ENCODE results near the gene CNOT6L. TPM values are rescaled to one million over a fixed set of nuclear protein-coding genes. Genes with fewer than 3 reads are reported as not detected.
"Not testable (repeated sequence)": the region's sequence is repeated elsewhere in the genome, so short reads cannot be mapped to it uniquely, and the experiment has no call there.

The CNOT6L gene
- total RNA-seq, result 22.1 TPM

DNA sequence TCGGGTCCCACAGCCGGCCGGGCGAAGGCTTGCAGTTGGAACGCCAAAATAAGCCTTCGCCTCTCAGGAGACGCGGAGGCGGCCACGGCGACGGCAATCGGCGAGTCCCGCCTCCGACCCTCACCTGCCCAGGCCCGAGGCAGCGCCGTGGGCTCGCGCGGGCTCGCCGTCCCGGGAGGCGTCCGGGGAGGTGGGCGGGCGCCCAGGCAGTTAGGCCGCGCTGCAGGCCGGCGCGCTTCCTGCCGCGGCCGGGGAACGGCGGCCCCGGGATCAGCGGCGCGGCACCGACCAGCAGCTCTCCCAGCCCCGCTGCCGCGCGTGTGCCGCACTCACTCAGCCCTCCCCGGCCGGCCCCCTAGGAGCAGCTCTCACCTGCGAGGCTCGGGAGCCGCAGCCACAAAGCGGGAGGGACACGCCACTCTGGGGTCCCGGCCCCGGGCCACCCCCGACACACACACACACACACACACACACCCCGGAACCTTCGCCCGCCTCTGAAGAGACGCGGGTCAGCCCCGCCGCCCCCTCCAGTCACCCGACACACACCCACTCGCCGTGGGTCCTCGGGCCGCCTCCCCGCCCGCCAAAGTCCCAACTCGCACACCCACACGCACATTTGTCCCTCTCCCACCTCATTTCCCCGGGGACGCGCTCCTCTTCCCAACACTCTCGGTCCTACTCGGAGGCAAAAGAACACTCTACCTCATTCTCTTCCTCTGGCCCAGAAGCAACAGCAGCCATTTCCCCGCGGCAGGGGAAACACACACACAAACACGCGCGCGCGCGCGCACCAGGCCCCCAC is at the start of gene CNOT6L:
Gene CNOT6L (minus strand): TSS at position 767 of the 802 bp plus-strand sequence. CDS start 60 bp downstream, at position 707.
- intact Hi-C loops (cut with DNase I), result no loop called here
- Histone ChIP-seq H3K4me1 (peaks cover 49% of the 10 kb centered on the region), H3K27me3 (no peaks in the 10 kb centered on the region)

DNA sequence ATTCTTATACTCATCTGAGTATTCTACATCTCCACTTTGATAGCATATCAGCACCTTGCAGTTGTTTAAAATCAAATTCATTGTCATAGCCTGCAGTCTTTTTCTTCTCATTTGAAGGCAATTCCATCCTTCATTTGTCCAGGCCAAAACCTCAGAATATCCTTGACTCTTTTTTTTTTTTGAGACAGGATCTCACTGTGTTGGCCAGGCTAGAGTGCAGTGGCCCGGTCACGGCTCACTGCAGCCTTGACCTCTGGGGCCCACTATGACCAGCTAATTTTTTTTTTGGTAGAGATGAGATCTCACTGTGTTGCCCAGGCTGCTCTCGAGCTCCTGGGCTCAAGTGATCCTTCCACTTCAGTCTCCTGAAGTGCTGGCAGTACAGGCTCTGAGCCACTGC is 46.1 kb upstream of the CNOT6L start:
- no peak for TF ChIP-seq POLR2A (IDR thresholded peaks at IDR 0.05)
- no peak for TF ChIP-seq POLR2AphosphoS5 (IDR thresholded peaks at IDR 0.05; ENCODE audit: insufficient read depth in 1 of 2, low read depth in 1 of 2)
- TF ChIP-seq, protein P1, sequence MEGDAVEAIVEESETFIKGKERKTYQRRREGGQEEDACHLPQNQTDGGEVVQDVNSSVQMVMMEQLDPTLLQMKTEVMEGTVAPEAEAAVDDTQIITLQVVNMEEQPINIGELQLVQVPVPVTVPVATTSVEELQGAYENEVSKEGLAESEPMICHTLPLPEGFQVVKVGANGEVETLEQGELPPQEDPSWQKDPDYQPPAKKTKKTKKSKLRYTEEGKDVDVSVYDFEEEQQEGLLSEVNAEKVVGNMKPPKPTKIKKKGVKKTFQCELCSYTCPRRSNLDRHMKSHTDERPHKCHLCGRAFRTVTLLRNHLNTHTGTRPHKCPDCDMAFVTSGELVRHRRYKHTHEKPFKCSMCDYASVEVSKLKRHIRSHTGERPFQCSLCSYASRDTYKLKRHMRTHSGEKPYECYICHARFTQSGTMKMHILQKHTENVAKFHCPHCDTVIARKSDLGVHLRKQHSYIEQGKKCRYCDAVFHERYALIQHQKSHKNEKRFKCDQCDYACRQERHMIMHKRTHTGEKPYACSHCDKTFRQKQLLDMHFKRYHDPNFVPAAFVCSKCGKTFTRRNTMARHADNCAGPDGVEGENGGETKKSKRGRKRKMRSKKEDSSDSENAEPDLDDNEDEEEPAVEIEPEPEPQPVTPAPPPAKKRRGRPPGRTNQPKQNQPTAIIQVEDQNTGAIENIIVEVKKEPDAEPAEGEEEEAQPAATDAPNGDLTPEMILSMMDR (IDR thresholded peaks at IDR 0.05), result no peak
- H3K36me3 ChIP-seq, result no peaks in the 10 kb centered on the region
- H3K27me3 ChIP-seq, result no peaks in the 10 kb centered on the region
- no peaks in the 10 kb centered on the region for H3K9me3 ChIP-seq
- H3K4me3 ChIP-seq, result no peak overlapping the region
- H3K27ac ChIP-seq, result no peak overlapping the region
- peaks cover 24% of the 10 kb centered on the region for H3K4me1 ChIP-seq
- no peak for DNase-seq (ENCODE audit: extremely low spot score in 2 of 2)
- intact Hi-C loops (cut with DNase I), result no loop called here

More for the DNA sequence above, at the start of gene CNOT6L:
- TF ChIP-seq, protein P1 (IDR thresholded peaks at IDR 0.05), result peak in 1 of 3 experiments; percentile 23
- TF ChIP-seq POLR2AphosphoS5 (IDR thresholded peaks at IDR 0.05; ENCODE audit: insufficient read depth in 1 of 2, low read depth in 1 of 2) (peak in 1 of 2 donors; percentile 67), POLR2A (IDR thresholded peaks at IDR 0.05) (peak in 1 of 2 donors; percentile 35)
- Histone ChIP-seq H3K27ac (peak within 1 kb of the TSS; percentile 100), H3K9me3 (no peaks in the 10 kb centered on the region), H3K36me3 (no peaks in the 10 kb centered on the region), H3K4me3 (peak within 1 kb of the TSS; percentile 65 to 83)
- peak in 1 of 2 donors; percentile 91 for DNase-seq (ENCODE audit: extremely low spot score in 2 of 2)

DNA sequence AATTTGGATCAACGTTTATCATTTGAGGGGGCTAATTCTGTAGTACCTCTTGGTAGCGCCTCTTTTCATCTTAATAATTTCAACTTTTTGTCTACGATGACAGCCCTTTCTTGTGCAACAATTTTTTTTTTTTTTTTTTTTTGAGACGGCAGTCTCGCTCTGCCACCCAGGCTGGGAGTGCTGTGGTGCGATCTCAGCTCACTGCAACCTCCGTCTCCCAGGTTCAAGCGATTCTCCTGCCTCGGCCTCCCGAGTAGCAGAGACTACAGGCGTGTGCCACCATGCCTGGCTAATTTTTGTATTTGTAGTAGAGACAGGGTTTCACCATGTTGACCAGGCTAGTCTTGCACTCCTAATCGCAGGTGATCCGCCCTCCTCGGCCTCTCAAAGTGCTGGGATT is 44.2 kb upstream of the CNOT6L start:
- H3K4me1 ChIP-seq, result peaks cover 24% of the 10 kb centered on the region
- intact Hi-C loops (cut with DNase I), result loop anchor here (5.0 kb wide), 1 partner anchor 41 kb away; no protein-coding TSS in a partner anchor
- not testable (repeated sequence) for H3K36me3 ChIP-seq; DNase-seq (ENCODE audit: extremely low spot score in 2 of 2); H3K27me3 ChIP-seq; H3K9me3 ChIP-seq
- peak overlapping the region; percentile 96 for H3K27ac ChIP-seq
- peak overlapping the region; percentile 75 to 83 for H3K4me3 ChIP-seq

DNA sequence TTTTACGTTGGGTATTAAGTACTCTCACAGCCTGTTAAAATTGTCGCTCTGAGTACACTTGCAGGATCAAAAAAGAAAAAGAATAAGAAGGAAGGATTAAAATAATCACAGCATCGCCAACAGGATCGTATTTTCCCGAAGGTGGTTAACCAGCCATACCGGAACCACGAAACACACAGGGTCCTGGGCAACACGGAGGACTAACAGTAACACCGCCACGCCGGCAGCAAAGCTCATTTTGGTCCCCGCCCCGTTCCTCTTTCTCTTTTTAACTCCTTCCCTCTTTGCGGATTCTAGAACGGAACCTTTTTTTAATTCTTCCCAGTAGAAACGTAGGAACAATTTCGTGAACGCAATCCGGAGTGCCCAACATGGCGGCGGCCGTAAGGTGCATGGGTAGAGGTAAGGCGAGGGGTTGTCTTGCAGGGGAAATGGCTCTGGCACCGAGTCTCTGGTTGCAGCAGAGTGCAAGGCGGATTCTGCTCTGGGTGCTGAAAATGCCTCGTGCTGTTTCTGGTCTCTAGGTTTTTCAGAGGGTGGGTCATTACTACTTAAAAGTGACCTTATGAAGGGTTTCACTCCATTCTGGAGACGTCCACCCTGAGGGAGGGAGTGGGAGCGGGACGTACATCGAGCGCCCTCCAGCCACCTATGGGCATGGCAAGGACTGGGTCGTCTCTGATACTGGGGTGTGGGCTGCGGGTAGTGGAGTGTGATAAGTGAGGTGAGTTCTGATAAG is 43.5 kb upstream of the CNOT6L start, which contains the start of gene MRPL1:
Gene MRPL1 (plus strand): TSS at position 353 of the 739 bp plus-strand sequence. CDS start 19 bp downstream, at position 372.
- intact Hi-C loops (cut with DNase I), result loop anchor here (5.0 kb wide), 1 partner anchor 40 kb away; no protein-coding TSS in a partner anchor
- Histone ChIP-seq H3K27ac (peak within 1 kb of the TSS; percentile 96), H3K36me3 (no peaks in the 10 kb centered on the region), H3K4me3 (peak within 1 kb of the TSS; percentile 75 to 83), H3K4me1 (peaks cover 24% of the 10 kb centered on the region), H3K9me3 (no peaks in the 10 kb centered on the region), H3K27me3 (no peaks in the 10 kb centered on the region)
- TF ChIP-seq, protein P1 (IDR thresholded peaks at IDR 0.05), result no peak
- peak; percentile 66 to 94 for TF ChIP-seq POLR2AphosphoS5 (IDR thresholded peaks at IDR 0.05; ENCODE audit: insufficient read depth in 1 of 2, low read depth in 1 of 2)
- peak in 1 of 2 donors; percentile 96 for DNase-seq (ENCODE audit: extremely low spot score in 2 of 2)

DNA sequence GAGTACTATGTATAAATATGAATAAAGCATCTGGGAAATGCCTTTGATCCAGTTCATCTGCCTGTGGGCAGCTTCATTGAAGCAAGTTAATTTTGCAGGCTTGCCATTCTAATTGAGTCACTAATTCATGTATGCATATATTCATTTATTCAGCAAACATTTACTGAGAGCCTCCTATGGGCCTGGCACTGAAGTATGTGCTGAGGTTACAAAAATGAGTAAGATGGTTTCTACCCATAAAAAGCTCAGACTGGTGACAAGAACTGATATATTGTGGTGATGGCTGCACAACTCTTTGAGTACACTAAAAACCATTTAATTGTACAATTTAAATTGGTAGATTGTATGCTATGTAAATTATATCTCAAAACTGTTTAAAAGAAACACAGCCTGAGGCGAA is 42.3 kb upstream of the CNOT6L start:
- Histone ChIP-seq H3K27ac (peak overlapping the region; percentile 96), H3K4me3 (peak overlapping the region; percentile 75 to 83), H3K36me3 (no peaks in the 10 kb centered on the region), H3K27me3 (no peaks in the 10 kb centered on the region), H3K4me1 (peaks cover 24% of the 10 kb centered on the region), H3K9me3 (no peaks in the 10 kb centered on the region)
- TF ChIP-seq, protein P1 (IDR thresholded peaks at IDR 0.05), result no peak
- TF ChIP-seq POLR2A (IDR thresholded peaks at IDR 0.05) (no peak), POLR2AphosphoS5 (IDR thresholded peaks at IDR 0.05; ENCODE audit: insufficient read depth in 1 of 2, low read depth in 1 of 2) (no peak)
- intact Hi-C loops (cut with DNase I), result loop anchor here (5.0 kb wide), 1 partner anchor 39 kb away; no protein-coding TSS in a partner anchor
- DNase-seq (ENCODE audit: extremely low spot score in 2 of 2), result no peak
